ENCODE results near the gene MYBBP1A.

The MYBBP1A gene

GRCh38 chr17:4566785-4567184 lies 11.6 kb upstream of the MYBBP1A start:
- Histone ChIP-seq H3K9ac (no peak overlapping the region), H3K4me2 (no peak overlapping the region)

GRCh38 chr17:4565209-4566141 lies 10.3 kb upstream of the MYBBP1A start:
- H3K4me2 ChIP-seq, result peak overlapping the region; percentile 4; the same call in 1 of the 2 replicates
- H3K4me3 ChIP-seq (IDR thresholded peaks at IDR 0.05; ENCODE audit: insufficient read depth, low read depth, low read length), result no peak overlapping the region

More at GRCh38 chr17:4566785-4567184, 11.6 kb upstream of the MYBBP1A start:
- Histone ChIP-seq H3K79me2 (ENCODE audit: insufficient read depth, low read depth) (no peaks in the 10 kb centered on the region), H3K27me3 (ENCODE audit: insufficient read depth, low read depth) (no peaks in the 10 kb centered on the region), H3K4me3 (IDR thresholded peaks at IDR 0.05; ENCODE audit: insufficient read depth, low read depth, low read length) (no peak overlapping the region), H3K36me3 (ENCODE audit: insufficient read depth) (no peaks in the 10 kb centered on the region), H3K27ac (no peak overlapping the region), H2AFZ (ENCODE audit: low read depth) (no peak overlapping the region), H4K20me1 (ENCODE audit: insufficient read depth) (no peaks in the 10 kb centered on the region), H3K4me1 (ENCODE audit: low read depth, poor library complexity, severe bottlenecking) (peaks cover 13% of the 10 kb centered on the region)
- TF ChIP-seq CTCF (conservative IDR thresholded peaks at IDR 0.05; ENCODE audit: low read depth, low read length), result peak; percentile 65

GRCh38 chr17:4562015-4562969 lies 7.1 kb upstream of the MYBBP1A start:
- TF ChIP-seq CTCF (conservative IDR thresholded peaks at IDR 0.05; ENCODE audit: low read depth, low read length), result no peak
- peaks cover 15% of the 10 kb centered on the region for H3K4me1 ChIP-seq (ENCODE audit: low read depth, poor library complexity, severe bottlenecking)
- H3K9ac ChIP-seq, result no peak overlapping the region
- H3K4me3 ChIP-seq (IDR thresholded peaks at IDR 0.05; ENCODE audit: insufficient read depth, low read depth, low read length), result no peak overlapping the region
- H3K79me2 ChIP-seq (ENCODE audit: insufficient read depth, low read depth), result no peaks in the 10 kb centered on the region
- peak overlapping the region; percentile 21; the same call in 1 of the 2 replicates for H2AFZ ChIP-seq (ENCODE audit: low read depth)
- no peaks in the 10 kb centered on the region for H4K20me1 ChIP-seq (ENCODE audit: insufficient read depth)
- no peaks in the 10 kb centered on the region for H3K36me3 ChIP-seq (ENCODE audit: insufficient read depth)
- H3K27me3 ChIP-seq (ENCODE audit: insufficient read depth, low read depth), result no peaks in the 10 kb centered on the region
- peak overlapping the region; percentile 25; the same call in 1 of the 2 replicates for H3K4me2 ChIP-seq
- no peak overlapping the region for H3K27ac ChIP-seq

More at GRCh38 chr17:4565209-4566141, 10.3 kb upstream of the MYBBP1A start:
- Histone ChIP-seq H3K79me2 (ENCODE audit: insufficient read depth, low read depth) (no peaks in the 10 kb centered on the region), H3K4me1 (ENCODE audit: low read depth, poor library complexity, severe bottlenecking) (peaks cover 15% of the 10 kb centered on the region), H3K36me3 (ENCODE audit: insufficient read depth) (no peaks in the 10 kb centered on the region), H3K27me3 (ENCODE audit: insufficient read depth, low read depth) (no peaks in the 10 kb centered on the region), H2AFZ (ENCODE audit: low read depth) (peak overlapping the region; percentile 39; the same call in 1 of the 2 replicates), H3K9ac (no peak overlapping the region), H3K27ac (no peak overlapping the region), H4K20me1 (ENCODE audit: insufficient read depth) (no peaks in the 10 kb centered on the region)
- TF ChIP-seq CTCF (conservative IDR thresholded peaks at IDR 0.05; ENCODE audit: low read depth, low read length), result peak; percentile 80

GRCh38 chr17:4560837-4561256 lies 5.7 kb upstream of the MYBBP1A start:
- no peak overlapping the region for H3K4me2 ChIP-seq
- no peaks in the 10 kb centered on the region for H3K79me2 ChIP-seq (ENCODE audit: insufficient read depth, low read depth)
- no peak overlapping the region for H3K27ac ChIP-seq
- no peak for TF ChIP-seq CTCF (conservative IDR thresholded peaks at IDR 0.05; ENCODE audit: low read depth, low read length)
- H3K9ac ChIP-seq, result no peak overlapping the region
- no peaks in the 10 kb centered on the region for H3K27me3 ChIP-seq (ENCODE audit: insufficient read depth, low read depth)
- H3K36me3 ChIP-seq (ENCODE audit: insufficient read depth), result no peaks in the 10 kb centered on the region
- H2AFZ ChIP-seq (ENCODE audit: low read depth), result no peak overlapping the region
- peaks cover 13% of the 10 kb centered on the region for H3K4me1 ChIP-seq (ENCODE audit: low read depth, poor library complexity, severe bottlenecking)
- H4K20me1 ChIP-seq (ENCODE audit: insufficient read depth), result no peaks in the 10 kb centered on the region
- no peak overlapping the region for H3K4me3 ChIP-seq (IDR thresholded peaks at IDR 0.05; ENCODE audit: insufficient read depth, low read depth, low read length)

All from KMS-11 (cell line).